Activated CD4-positive, alpha-beta T cell treated with anti-CD3 and anti-CD28 coated beads for 36 hours (primary cell): ENCODE data around the gene ACTL7B. TPM values are rescaled to one million over a fixed set of nuclear protein-coding genes. Genes with fewer than 3 reads are reported as not detected.
A peak's percentile ranks its signal among the peaks of the same experiment; 100 is the strongest.

Experiments
- ATAC-seq: fragments of 200-7000 bp; cut with Tn5 transposase; one replicate; pipeline ENCODE4 v1.10.0; 2021; ENCODE audit warnings: mild to moderate bottlenecking, moderate library complexity
- CTCF ChIA-PET: fragments of 350-600 bp; sonication (Branson Sonifier 250); formaldehyde crosslinking; loops from one replicate; lab custom pipeline; 2021; ENCODE audit warnings: antibody characterized with exemption; lab: Charles Lee
- POLR2A ChIA-PET: fragments of 350-600 bp; sonication (Branson Sonifier 250); formaldehyde crosslinking; loops from one replicate; lab custom pipeline; 2021; ENCODE audit warnings: antibody characterized with exemption, inconsistent platforms; lab: Charles Lee
- DNase-seq: peaks from one replicate; pipeline ENCODE4 v3.0.0-alpha.2; 2020
- H3K27ac Mint-ChIP-seq: one replicate; pipeline ENCODE4 v1.8.0; 2021; ENCODE audit warnings: mixed read lengths
- H3K27me3 Mint-ChIP-seq: one replicate; pipeline ENCODE4 v1.8.0; 2021; ENCODE audit warnings: mixed read lengths
- H3K36me3 Mint-ChIP-seq: one replicate; pipeline ENCODE4 v1.8.0; 2021; ENCODE audit warnings: low read depth, mixed read lengths
- H3K4me1 Mint-ChIP-seq: one replicate; pipeline ENCODE4 v1.8.0; 2021; ENCODE audit warnings: mixed read lengths
- H3K4me3 Mint-ChIP-seq: one replicate; pipeline ENCODE4 v1.8.0; 2021; ENCODE audit warnings: mild to moderate bottlenecking, moderate library complexity, mixed read lengths
- H3K9me3 Mint-ChIP-seq: one replicate; pipeline ENCODE4 v1.8.0; 2021; ENCODE audit warnings: low read depth, mixed read lengths
- intact Hi-C, 2 experiments: fragments of 100-400 bp; cut with DNase I in 1 of 2; cut with micrococcal nuclease in 1 of 2; formaldehyde crosslinking; loops; one replicate each; pipeline versions ENCODE4 v1.14.2 to v1.15.1; 2022 to 2024; cut with DNase I, micrococcal nuclease
- total RNA-seq, 2 experiments: library from RNA; stranded (reverse); gene quantifications; one replicate each; pipeline ENCODE4 v1.2.3, GENCODE V29; 2021

ACTL7B gene
- total RNA-seq, 2 experiments from 2014 or later, result not detected

- ATAC-seq (no peak), DNase-seq (no peak)
- H3K4me1 Mint-ChIP-seq, result no peaks in the 10 kb centered on the region
- H3K36me3 Mint-ChIP-seq, result peaks cover 44% of the 10 kb centered on the region
- ChIA-PET POLR2A (no interaction called here), CTCF (no interaction called here)
- H3K9me3 Mint-ChIP-seq, result no peaks in the 10 kb centered on the region
- intact Hi-C loops, result no loop called here
- H3K27ac Mint-ChIP-seq, result no peak overlapping the region
- no peak overlapping the region for H3K4me3 Mint-ChIP-seq
- H3K27me3 Mint-ChIP-seq, result no peaks in the 10 kb centered on the region
These were observed 11.3 kb upstream of the ACTL7B start for GRCh38 chr9:108867116-108867515.

DNA sequence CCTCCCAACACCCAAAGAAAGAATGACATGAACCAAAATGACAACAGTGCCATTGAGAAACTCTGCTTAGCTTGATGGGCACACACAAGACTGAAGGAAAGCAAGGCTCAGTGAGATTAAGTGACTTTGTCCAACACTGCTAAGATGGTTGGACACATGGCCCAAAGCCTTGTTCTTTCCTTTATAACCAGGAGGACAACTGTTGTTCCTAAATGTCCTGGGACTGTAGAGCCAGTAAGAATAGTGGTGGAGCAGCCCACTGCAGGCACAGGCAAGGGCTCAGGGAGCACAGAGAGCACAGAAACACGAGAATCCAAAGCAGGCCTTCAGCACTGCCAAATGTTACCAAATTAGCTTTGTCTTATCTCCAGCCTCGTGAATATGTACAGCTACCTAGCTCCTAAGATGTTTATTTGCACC, 10.2 kb upstream of the ACTL7B start:
- no peaks in the 10 kb centered on the region for H3K9me3 Mint-ChIP-seq
- no peaks in the 10 kb centered on the region for H3K27me3 Mint-ChIP-seq
- no peak overlapping the region for H3K27ac Mint-ChIP-seq
- ATAC-seq (no peak), DNase-seq (no peak)
- H3K4me1 Mint-ChIP-seq, result no peaks in the 10 kb centered on the region
- intact Hi-C loops, result no loop called here
- H3K36me3 Mint-ChIP-seq, result peaks cover 33% of the 10 kb centered on the region
- ChIA-PET CTCF (interaction anchor here (0.7 kb wide), 1 partner anchor 57 kb away, joined by 3 read pairs; no protein-coding TSS in a partner anchor), POLR2A (no interaction called here)
- H3K4me3 Mint-ChIP-seq, result no peak overlapping the region

- Mint-ChIP-seq H3K27me3 (no peaks in the 10 kb centered on the region), H3K9me3 (no peaks in the 10 kb centered on the region), H3K36me3 (peaks cover 27% of the 10 kb centered on the region), H3K27ac (no peak overlapping the region), H3K4me1 (no peaks in the 10 kb centered on the region), H3K4me3 (no peak overlapping the region)
- intact Hi-C loops, result no loop called here
- ATAC-seq (no peak), DNase-seq (no peak)
- ChIA-PET POLR2A (no interaction called here), CTCF (no interaction called here)
These were observed 9.3 kb upstream of the ACTL7B start for GRCh38 chr9:108865037-108865436.

GRCh38 chr9:108864446-108864845, 8.7 kb upstream of the ACTL7B start:
- Mint-ChIP-seq H3K4me3 (no peak overlapping the region), H3K9me3 (no peaks in the 10 kb centered on the region), H3K4me1 (peaks cover 3% of the 10 kb centered on the region), H3K27me3 (no peaks in the 10 kb centered on the region), H3K36me3 (peaks cover 25% of the 10 kb centered on the region), H3K27ac (no peak overlapping the region)
- intact Hi-C loops, result no loop called here
- ATAC-seq (no peak), DNase-seq (no peak)
- ChIA-PET POLR2A (no interaction called here), CTCF (no interaction called here)

DNA sequence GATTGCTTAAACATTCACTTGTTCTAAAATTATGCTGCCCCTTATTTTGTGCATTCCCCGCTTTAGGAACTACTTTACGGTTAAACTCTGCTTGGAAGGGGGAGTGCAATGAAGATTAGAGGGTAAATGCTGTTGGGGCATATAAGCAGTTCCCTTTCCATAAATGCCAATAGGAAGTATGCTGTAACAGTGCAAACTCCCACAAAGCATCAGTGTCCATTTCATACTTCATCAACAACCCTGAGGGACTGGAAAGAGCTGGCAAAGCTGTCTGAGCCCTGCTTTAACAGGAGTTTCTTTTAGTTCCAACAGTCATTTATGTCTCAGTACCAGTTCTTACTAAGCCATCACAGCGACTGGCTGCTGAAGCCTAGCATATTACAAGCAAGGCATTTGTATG, 8.1 kb upstream of the ACTL7B start:
- peaks cover 19% of the 10 kb centered on the region for H3K36me3 Mint-ChIP-seq
- H3K27ac Mint-ChIP-seq, result no peak overlapping the region
- no peak for ATAC-seq
- peaks cover 3% of the 10 kb centered on the region for H3K4me1 Mint-ChIP-seq
- no peaks in the 10 kb centered on the region for H3K27me3 Mint-ChIP-seq
- DNase-seq, result no peak
- H3K9me3 Mint-ChIP-seq, result no peaks in the 10 kb centered on the region
- ChIA-PET POLR2A (no interaction called here), CTCF (no interaction called here)
- intact Hi-C loops, result no loop called here
- H3K4me3 Mint-ChIP-seq, result no peak overlapping the region

DNA sequence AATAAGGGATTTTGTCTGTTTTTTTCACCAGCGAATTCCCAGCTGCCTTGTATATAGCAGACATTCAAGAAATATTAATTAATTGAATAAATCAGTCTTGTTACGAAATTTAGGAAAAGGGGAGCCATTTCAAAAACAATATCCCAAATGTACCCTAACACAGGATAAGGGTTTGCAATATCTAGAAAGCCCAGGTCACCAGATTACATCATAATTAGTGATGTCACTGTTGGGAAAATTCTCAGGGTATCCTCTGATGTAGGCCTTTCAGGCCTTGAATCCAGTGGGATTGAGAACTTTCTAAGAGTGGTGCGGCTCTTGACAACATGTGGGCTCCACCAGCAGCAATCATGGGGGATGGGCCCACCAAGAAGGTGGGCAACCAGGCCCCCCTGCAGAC, 6.2 kb upstream of the ACTL7B start, which contains the start of gene ACTL7A:
Gene ACTL7A (plus strand): TSS at position 270 of the 400 bp plus-strand sequence. CDS start 57 bp downstream, at position 327.
- no peak for ATAC-seq

GRCh38 chr9:108861464-108861863, 5.7 kb upstream of the ACTL7B start:
- H3K36me3 Mint-ChIP-seq, result peaks cover 3% of the 10 kb centered on the region

More for the DNA sequence above, 6.2 kb upstream of the ACTL7B start, which contains the start of gene ACTL7A:
- Mint-ChIP-seq H3K27ac (no peak within 1 kb of the TSS), H3K9me3 (no peaks in the 10 kb centered on the region), H3K4me1 (peaks cover 3% of the 10 kb centered on the region), H3K4me3 (no peak within 1 kb of the TSS), H3K36me3 (peaks cover 3% of the 10 kb centered on the region), H3K27me3 (no peaks in the 10 kb centered on the region)
- ChIA-PET POLR2A (no interaction called here), CTCF (interaction anchor here (0.6 kb wide), 1 partner anchor 415 kb away, joined by 4 read pairs; no protein-coding TSS in a partner anchor)
- intact Hi-C loops, result no loop called here
- DNase-seq, result no peak

GRCh38 chr9:108860764-108861163, 5.0 kb upstream of the ACTL7B start:
- no peaks in the 10 kb centered on the region for H3K27me3 Mint-ChIP-seq
- POLR2A ChIA-PET, result no interaction called here

More at GRCh38 chr9:108861464-108861863, 5.7 kb upstream of the ACTL7B start:
- no peak for DNase-seq
- ChIA-PET POLR2A (no interaction called here), CTCF (interaction anchor here (0.6 to 1.0 kb wide), 3 partner anchors 42 to 608 kb away, joined by 3 to 4 read pairs (median 3); no protein-coding TSS in a partner anchor)
- Mint-ChIP-seq H3K4me3 (no peak overlapping the region), H3K4me1 (peaks cover 3% of the 10 kb centered on the region), H3K27ac (no peak overlapping the region), H3K9me3 (no peaks in the 10 kb centered on the region), H3K27me3 (no peaks in the 10 kb centered on the region)
- no peak for ATAC-seq
- intact Hi-C loops, result no loop called here

DNA sequence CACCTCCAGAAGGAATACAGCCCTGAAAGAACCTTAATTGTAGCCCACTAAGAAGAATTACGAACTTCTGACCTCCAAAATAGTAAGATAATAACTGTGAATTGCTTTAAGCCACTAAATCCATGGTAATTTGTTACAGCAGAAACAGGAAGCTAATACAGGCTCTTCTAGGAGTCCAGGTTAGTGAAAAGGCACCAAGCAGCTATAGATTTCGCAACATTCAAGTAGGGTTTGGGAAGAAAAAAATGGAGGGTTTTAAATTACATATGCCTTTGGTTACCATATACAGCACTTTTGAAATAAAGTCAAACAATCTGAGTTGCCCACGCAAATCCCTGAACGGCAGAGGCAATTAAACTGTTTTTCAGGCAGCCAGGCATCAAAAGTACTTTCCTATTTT, 4.6 kb upstream of the ACTL7B start:
- ATAC-seq, result no peak
- intact Hi-C loops, result no loop called here
- peaks cover 3% of the 10 kb centered on the region for H3K36me3 Mint-ChIP-seq

More at GRCh38 chr9:108860764-108861163, 5.0 kb upstream of the ACTL7B start:
- DNase-seq, result no peak
- intact Hi-C loops, result no loop called here
- peaks cover 3% of the 10 kb centered on the region for H3K4me1 Mint-ChIP-seq
- CTCF ChIA-PET, result interaction anchor here (0.8 to 1.0 kb wide), 2 partner anchors 41 to 609 kb away, joined by 3 read pairs; no protein-coding TSS in a partner anchor
- no peak overlapping the region for H3K27ac Mint-ChIP-seq
- no peak overlapping the region for H3K4me3 Mint-ChIP-seq
- peaks cover 3% of the 10 kb centered on the region for H3K36me3 Mint-ChIP-seq
- ATAC-seq, result no peak
- H3K9me3 Mint-ChIP-seq, result no peaks in the 10 kb centered on the region

GRCh38 chr9:108859459-108860114, 3.8 kb upstream of the ACTL7B start:
- POLR2A ChIA-PET, result no interaction called here
- Mint-ChIP-seq H3K4me1 (peaks cover 3% of the 10 kb centered on the region), H3K4me3 (no peak overlapping the region), H3K27me3 (no peaks in the 10 kb centered on the region), H3K36me3 (peaks cover 3% of the 10 kb centered on the region), H3K27ac (no peak overlapping the region), H3K9me3 (no peaks in the 10 kb centered on the region)
- peak; percentile 83 for ATAC-seq
- DNase-seq, result peak; percentile 9
- intact Hi-C loops, result no loop called here
- CTCF ChIA-PET, result no interaction called here

More for the DNA sequence above, 4.6 kb upstream of the ACTL7B start:
- ChIA-PET CTCF (no interaction called here), POLR2A (no interaction called here)
- Mint-ChIP-seq H3K9me3 (no peaks in the 10 kb centered on the region), H3K27ac (no peak overlapping the region), H3K27me3 (no peaks in the 10 kb centered on the region), H3K4me1 (peaks cover 3% of the 10 kb centered on the region), H3K4me3 (no peak overlapping the region)
- no peak for DNase-seq

DNA sequence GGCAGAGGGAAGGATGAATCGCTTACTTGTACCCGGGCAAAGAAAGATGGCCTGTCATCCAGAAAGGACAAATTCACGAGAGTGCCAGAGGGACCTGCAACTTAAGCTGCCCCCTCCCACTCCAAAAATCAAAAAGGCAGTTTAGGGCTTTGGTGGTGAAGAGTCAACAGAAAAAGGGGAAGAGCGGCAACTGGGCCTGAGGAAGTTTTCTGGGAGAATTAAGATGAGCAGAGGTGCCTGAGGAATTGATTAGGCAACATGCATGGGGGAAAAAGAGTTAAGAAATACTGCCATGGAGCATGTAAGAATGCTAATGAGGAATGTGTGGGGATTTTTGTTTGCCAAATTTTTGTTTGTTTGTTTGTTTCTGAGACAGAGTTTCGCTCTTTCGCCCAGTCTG, 1.8 kb upstream of the ACTL7B start:
- peaks cover 3% of the 10 kb centered on the region for H3K4me1 Mint-ChIP-seq
- DNase-seq, result no peak
- peaks cover 2% of the 10 kb centered on the region for H3K36me3 Mint-ChIP-seq
- intact Hi-C loops, result no loop called here
- ChIA-PET POLR2A (no interaction called here), CTCF (no interaction called here)
- no peaks in the 10 kb centered on the region for H3K27me3 Mint-ChIP-seq
- H3K9me3 Mint-ChIP-seq, result no peaks in the 10 kb centered on the region
- H3K4me3 Mint-ChIP-seq, result no peak overlapping the region
- H3K27ac Mint-ChIP-seq, result no peak overlapping the region
- ATAC-seq, result no peak

DNA sequence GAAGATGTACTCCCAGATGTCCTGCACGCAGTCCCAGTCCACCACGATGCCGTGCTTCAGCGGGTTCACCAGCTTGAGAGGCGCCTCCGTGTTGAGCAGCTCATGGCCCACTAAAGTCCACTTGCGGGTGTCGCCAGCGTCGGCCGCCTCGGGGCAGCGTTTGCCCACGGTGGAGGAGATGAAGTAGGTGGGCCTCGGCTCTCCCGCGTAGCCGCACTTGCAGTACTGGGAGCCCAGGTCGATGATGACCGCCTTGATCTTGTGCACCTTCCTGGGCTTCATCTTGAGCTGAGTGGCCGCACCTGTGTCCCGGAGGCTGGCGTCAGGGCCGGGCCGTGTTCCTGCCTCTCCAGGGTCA, 278 bp downstream of the ACTL7B start:
- no peaks in the 10 kb centered on the region for H3K9me3 Mint-ChIP-seq
- no peak overlapping the region for H3K27ac Mint-ChIP-seq
- H3K4me1 Mint-ChIP-seq, result peaks cover 3% of the 10 kb centered on the region
- ChIA-PET POLR2A (no interaction called here), CTCF (no interaction called here)
- DNase-seq (no peak), ATAC-seq (no peak)
- no peak overlapping the region for H3K4me3 Mint-ChIP-seq
- intact Hi-C loops, result no loop called here
- H3K27me3 Mint-ChIP-seq, result peaks cover 2% of the 10 kb centered on the region
- H3K36me3 Mint-ChIP-seq, result no peaks in the 10 kb centered on the region
